Neural cell (in vitro differentiated cells): Measurements from ENCODE around the gene BRIP1. TPM values are rescaled to one million over a fixed set of nuclear protein-coding genes. Genes with fewer than 3 reads are reported as not detected.

Experiments
- H2AFZ ChIP-seq: fragments of 200-600, 300-800 bp; sonication (generic), shearing (Covaris generic); 2 replicates; pipeline ENCODE4 v1.6.0; 2014; ENCODE audit warnings: low read depth, mild to moderate bottlenecking, antibody characterized with exemption, low read length, moderate library complexity
- H3F3A ChIP-seq: fragments of 200-600 bp; shearing (Covaris generic); 2 replicates; pipeline ENCODE4 v1.6.1; 2016; ENCODE audit warnings: mild to moderate bottlenecking, moderate library complexity, mixed read lengths, antibody characterized with exemption, low read length; ENCODE audit not compliant: insufficient read depth, poor library complexity, severe bottlenecking
- H3K27ac ChIP-seq: fragments of 200-600, 300-800 bp; sonication (generic), shearing (Covaris generic); 2 replicates; pipeline ENCODE4 v1.5.1; 2014; ENCODE audit warnings: mild to moderate bottlenecking, low read length, moderate library complexity
- H3K27me3 ChIP-seq: fragments of 300-800, 200-600 bp; sonication (generic), shearing (Covaris generic); 2 replicates; pipeline ENCODE4 v1.6.0; 2014; ENCODE audit warnings: mild to moderate bottlenecking, low read depth, low read length, moderate library complexity; ENCODE audit not compliant: insufficient read depth
- H3K36me3 ChIP-seq: fragments of 300-800, 200-600 bp; sonication (generic), shearing (Covaris generic); 2 replicates; pipeline ENCODE4 v1.5.1; 2014; ENCODE audit warnings: mild to moderate bottlenecking, antibody characterized with exemption, low read length, moderate library complexity; ENCODE audit not compliant: insufficient read depth
- H3K4me2 ChIP-seq: fragments of 300-800, 200-600 bp; sonication (generic), shearing (Covaris generic); 2 replicates; pipeline ENCODE4 v1.6.0; 2014; ENCODE audit warnings: mild to moderate bottlenecking, low read length
- H3K4me3 ChIP-seq: fragments of 300-800, 200-600 bp; sonication (generic), shearing (Covaris generic); 2 replicates; pipeline ENCODE4 v1.5.1; 2014; ENCODE audit warnings: mild to moderate bottlenecking, low read length, moderate library complexity
- H3K79me2 ChIP-seq: fragments of 200-600 bp; shearing (Covaris generic); replicated peaks from 2 replicates; pipeline ENCODE4 v1.6.0; 2014; ENCODE audit warnings: mild to moderate bottlenecking, low read length, moderate library complexity; ENCODE audit not compliant: insufficient read depth
- H3K9ac ChIP-seq: fragments of 300-800, 200-600 bp; sonication (generic), shearing (Covaris generic); 2 replicates; pipeline ENCODE4 v1.6.1; 2016; ENCODE audit warnings: mild to moderate bottlenecking, low read length, mixed read lengths
- H3K9me2 ChIP-seq: fragments of 200-600 bp; shearing (Covaris generic); 2 replicates; pipeline ENCODE4 v1.6.1; 2016; ENCODE audit warnings: mild to moderate bottlenecking, low read length, mixed read lengths; ENCODE audit not compliant: insufficient read depth
- H3K9me3 ChIP-seq: fragments of 200-600, 300-800 bp; sonication (generic), shearing (Covaris generic); 2 replicates; pipeline ENCODE4 v1.6.1; 2016; ENCODE audit warnings: mild to moderate bottlenecking, mixed run types, low read length, moderate library complexity, mixed read lengths
- H4K20me1 ChIP-seq: fragments of 200-600 bp; shearing (Covaris generic); 2 replicates; pipeline ENCODE4 v1.6.1; 2016; ENCODE audit warnings: mild to moderate bottlenecking, mixed run types; ENCODE audit not compliant: insufficient read depth
- CTCF ChIP-seq: fragments of 450-650 bp; IDR thresholded peaks from 2 replicates; pipeline ENCODE4 v1.5.1; 2014; ENCODE audit warnings: antibody characterized with exemption, mild to moderate bottlenecking, moderate library complexity; ENCODE audit not compliant: poor library complexity, severe bottlenecking
- EP300 ChIP-seq: fragments of 450-650 bp; conservative IDR thresholded peaks from 2 replicates; pipeline ENCODE4 v1.6.1; 2014; ENCODE audit warnings: antibody characterized with exemption, mild to moderate bottlenecking, moderate library complexity; ENCODE audit not compliant: poor library complexity, severe bottlenecking
- EZH2 ChIP-seq: fragments of 200-600, 300-800 bp; shearing (Covaris generic), sonication (generic); IDR thresholded peaks from 2 replicates; pipeline ENCODE4 v1.6.1; 2014; ENCODE audit warnings: antibody characterized with exemption, low read length, borderline replicate concordance, mild to moderate bottlenecking; ENCODE audit not compliant: insufficient read depth, poor library complexity, severe bottlenecking
- MXI1 ChIP-seq: fragments of 450-650 bp; conservative IDR thresholded peaks from 2 replicates; pipeline ENCODE4 v1.6.1; 2014; ENCODE audit warnings: antibody characterized with exemption, mild to moderate bottlenecking; ENCODE audit not compliant: poor library complexity, severe bottlenecking
- POLR2AphosphoS5 ChIP-seq: IDR thresholded peaks from 2 replicates; pipeline ENCODE4 v1.6.1; 2012
- RAD21 ChIP-seq: fragments of 450-650 bp; conservative IDR thresholded peaks from 2 replicates; pipeline ENCODE4 v1.6.1; 2014; ENCODE audit warnings: antibody characterized with exemption, mild to moderate bottlenecking, moderate library complexity
- REST ChIP-seq: IDR thresholded peaks from 2 replicates; pipeline ENCODE4 v1.6.1; 2012; ENCODE audit warnings: borderline replicate concordance
- SMC3 ChIP-seq: fragments of 450-650 bp; conservative IDR thresholded peaks from 2 replicates; pipeline ENCODE4 v1.6.1; 2014; ENCODE audit warnings: antibody characterized with exemption, mild to moderate bottlenecking, moderate library complexity; ENCODE audit not compliant: poor library complexity
- TAF1 ChIP-seq: IDR thresholded peaks from 2 replicates; pipeline ENCODE4 v1.6.1; 2012; ENCODE audit warnings: low read depth
- polyA plus RNA-seq: library from polyadenylated mRNA; depleted of rRNA; stranded (reverse); fragments of >200 nt; gene quantifications from 2 replicates; pipeline ENCODE4 v1.2.3, GENCODE V29; 2014

Gene BRIP1
- polyA plus RNA-seq, 1 donor from 2014 or later = 0.47 TPM

GRCh38 chr17:61843435-61843834 lies 19.9 kb downstream of the BRIP1 start:
- TF ChIP-seq EP300 = no peak
- no peak for TF ChIP-seq TAF1
- no peak for TF ChIP-seq SMC3
- no peak for TF ChIP-seq RAD21
- no peak for TF ChIP-seq POLR2AphosphoS5
- TF ChIP-seq REST = no peak
- TF ChIP-seq CTCF = no peak
- TF ChIP-seq MXI1 = no peak
- no peak for TF ChIP-seq EZH2

GRCh38 chr17:61842899-61843298 lies 20.4 kb downstream of the BRIP1 start:
- Histone ChIP-seq H3K36me3 (no peaks in the 10 kb centered on the region), H3F3A (no peaks in the 10 kb centered on the region)

More at GRCh38 chr17:61843435-61843834, 19.9 kb downstream of the BRIP1 start:
- Histone ChIP-seq H3K27ac (no peak overlapping the region), H2AFZ (no peak overlapping the region), H3K4me3 (no peak overlapping the region), H3K9ac (no peak overlapping the region), H4K20me1 (no peaks in the 10 kb centered on the region), H3K36me3 (no peaks in the 10 kb centered on the region), H3K27me3 (no peaks in the 10 kb centered on the region), H3K9me2 (no peaks in the 10 kb centered on the region), H3F3A (no peaks in the 10 kb centered on the region), H3K9me3 (no peaks in the 10 kb centered on the region), H3K4me2 (no peak overlapping the region), H3K79me2 (no peaks in the 10 kb centered on the region)

More at GRCh38 chr17:61842899-61843298, 20.4 kb downstream of the BRIP1 start:
- H3K79me2 ChIP-seq = no peaks in the 10 kb centered on the region
- no peaks in the 10 kb centered on the region for H4K20me1 ChIP-seq
- H3K9me2 ChIP-seq = no peaks in the 10 kb centered on the region
- no peak overlapping the region for H3K9ac ChIP-seq
- H2AFZ ChIP-seq = no peak overlapping the region
- H3K9me3 ChIP-seq = no peaks in the 10 kb centered on the region
- no peaks in the 10 kb centered on the region for H3K27me3 ChIP-seq
- no peak overlapping the region for H3K4me3 ChIP-seq
- H3K27ac ChIP-seq = no peak overlapping the region
- TF ChIP-seq TAF1 (no peak), EP300 (no peak), POLR2AphosphoS5 (no peak), SMC3 (no peak), RAD21 (no peak)
- no peak overlapping the region for H3K4me2 ChIP-seq
